WTC11 (cell line): ENCODE data around the gene CNIH3.

Experiments used
- AFF4 ChIP-seq: sonication (generic); formaldehyde crosslinking; IDR thresholded peaks from 2 replicates; pipeline ENCODE4 v1.8.1; 2023; ENCODE audit warnings: mild to moderate bottlenecking, missing genetic modification reagents, borderline replicate concordance
- ESRRA ChIP-seq: sonication (generic); formaldehyde crosslinking; IDR thresholded peaks from 2 replicates; pipeline ENCODE4 v1.8.1; 2022; ENCODE audit warnings: mild to moderate bottlenecking, missing genetic modification reagents, borderline replicate concordance
- TEAD4 ChIP-seq: sonication (generic); formaldehyde crosslinking; IDR thresholded peaks from 2 replicates; pipeline ENCODE4 v1.8.0; 2022; ENCODE audit warnings: mild to moderate bottlenecking, missing genetic modification reagents
- TF ChIP-seq, protein P1 (sequence below): fragments of 200-600 bp; IDR thresholded peaks from 2 replicates; pipeline ENCODE4 v1.8.0; 2022; ENCODE audit warnings: antibody characterized with exemption

- TF ChIP-seq AFF4 (CRISPR knock-in tag) (no peak), TEAD4 (CRISPR knock-in tag) (no peak), ESRRA (CRISPR knock-in tag) (no peak)
- TF ChIP-seq, protein P1, sequence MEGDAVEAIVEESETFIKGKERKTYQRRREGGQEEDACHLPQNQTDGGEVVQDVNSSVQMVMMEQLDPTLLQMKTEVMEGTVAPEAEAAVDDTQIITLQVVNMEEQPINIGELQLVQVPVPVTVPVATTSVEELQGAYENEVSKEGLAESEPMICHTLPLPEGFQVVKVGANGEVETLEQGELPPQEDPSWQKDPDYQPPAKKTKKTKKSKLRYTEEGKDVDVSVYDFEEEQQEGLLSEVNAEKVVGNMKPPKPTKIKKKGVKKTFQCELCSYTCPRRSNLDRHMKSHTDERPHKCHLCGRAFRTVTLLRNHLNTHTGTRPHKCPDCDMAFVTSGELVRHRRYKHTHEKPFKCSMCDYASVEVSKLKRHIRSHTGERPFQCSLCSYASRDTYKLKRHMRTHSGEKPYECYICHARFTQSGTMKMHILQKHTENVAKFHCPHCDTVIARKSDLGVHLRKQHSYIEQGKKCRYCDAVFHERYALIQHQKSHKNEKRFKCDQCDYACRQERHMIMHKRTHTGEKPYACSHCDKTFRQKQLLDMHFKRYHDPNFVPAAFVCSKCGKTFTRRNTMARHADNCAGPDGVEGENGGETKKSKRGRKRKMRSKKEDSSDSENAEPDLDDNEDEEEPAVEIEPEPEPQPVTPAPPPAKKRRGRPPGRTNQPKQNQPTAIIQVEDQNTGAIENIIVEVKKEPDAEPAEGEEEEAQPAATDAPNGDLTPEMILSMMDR = no peak
These were observed 145.9 kb downstream of the CNIH3 start for GRCh38 chr1:224762046-224762445.
